Fibroblast of skin of back (primary cell): ENCODE results near the gene SCCPDH.
A peak's percentile ranks its signal among the peaks of the same experiment; 100 is the strongest.
"Not testable (repeated sequence)": the region's sequence is repeated elsewhere in the genome, so short reads cannot be mapped to it uniquely, and the experiment has no call there.

ENCODE experiments used
- DNase-seq: peaks from one replicate; pipeline ENCODE4 v3.0.0-alpha.2; 2013

SCCPDH gene

DNA sequence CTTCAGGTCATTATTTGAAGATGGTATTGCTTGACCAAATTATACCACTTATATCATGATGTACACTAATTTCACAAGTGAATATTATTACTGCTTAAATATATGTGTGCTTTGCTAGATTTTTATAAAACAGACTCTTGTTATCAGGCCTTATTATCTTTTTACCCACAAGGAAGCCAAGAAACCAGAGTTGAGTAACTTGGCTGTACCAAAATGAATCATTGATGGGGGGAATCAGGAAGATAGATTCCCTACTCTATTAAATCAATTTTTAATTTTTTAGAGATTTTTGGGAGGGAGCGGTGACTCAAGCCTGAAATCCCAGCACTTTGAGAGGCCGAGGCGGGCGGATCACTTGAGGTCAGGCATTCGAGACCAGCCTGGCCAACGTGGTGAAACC, 16.0 kb upstream of the SCCPDH start:
- DNase-seq = no peak

DNA sequence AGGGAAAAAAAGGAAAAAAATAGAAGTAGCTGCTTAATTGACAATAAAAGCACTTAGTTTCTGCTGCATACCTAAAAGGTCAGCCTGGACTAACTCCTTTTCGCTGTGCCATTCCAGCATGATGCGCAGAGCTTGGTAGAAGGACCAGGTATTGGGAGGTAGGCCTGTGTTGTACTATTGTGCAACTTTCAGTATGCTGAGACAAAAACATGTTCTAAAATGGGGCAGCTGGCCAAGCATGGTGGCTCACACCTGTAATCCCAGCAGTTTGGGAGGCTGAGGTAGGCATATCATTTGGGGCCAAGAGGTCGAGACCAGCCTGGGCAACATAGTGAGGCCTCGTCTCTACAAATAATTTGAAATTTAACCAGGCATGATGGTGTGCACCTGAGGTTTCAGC, 15.0 kb upstream of the SCCPDH start:
- DNase-seq = no peak

DNA sequence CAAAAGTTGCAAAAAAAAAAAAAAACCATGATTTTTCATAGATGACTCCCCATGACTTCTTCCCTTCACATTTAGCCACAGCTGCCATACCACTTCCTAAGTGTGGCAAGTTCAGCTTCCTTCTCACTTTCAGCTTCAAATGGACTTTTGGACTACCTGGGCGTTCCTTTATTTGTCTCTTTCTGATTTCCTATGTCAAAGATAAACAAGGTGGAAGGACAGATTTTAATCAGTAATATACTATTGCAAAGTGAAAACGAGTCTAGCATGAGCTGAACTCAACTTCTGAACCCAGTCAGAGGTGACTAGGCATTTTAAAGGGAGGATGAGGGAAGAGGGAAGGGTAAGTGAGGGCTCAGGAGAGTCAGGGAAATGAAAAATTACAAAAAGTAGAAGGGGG, 14.4 kb upstream of the SCCPDH start:
- no peak for DNase-seq

DNA sequence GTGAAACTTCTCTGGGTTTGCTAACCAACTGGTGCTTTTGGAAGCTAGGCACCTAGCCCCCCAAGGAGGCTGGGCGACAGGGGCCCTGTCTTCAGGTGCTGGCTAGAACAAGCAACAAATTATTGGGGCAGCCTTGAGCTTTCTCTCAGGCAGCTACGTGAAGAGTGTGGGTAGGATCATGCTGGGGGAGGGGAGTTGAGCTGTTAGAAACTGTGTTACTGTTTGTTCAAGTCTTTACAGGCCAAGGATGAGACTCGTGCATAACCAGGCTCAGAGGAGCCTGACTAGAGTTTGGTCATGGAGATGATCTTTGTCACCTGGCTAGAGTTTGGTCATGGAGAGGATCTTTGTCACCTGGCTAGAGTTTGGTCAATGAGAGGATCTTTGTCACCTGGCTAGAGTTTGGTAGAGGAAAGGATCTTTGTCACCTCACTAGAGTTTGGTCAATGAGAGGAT, 12.6 kb upstream of the SCCPDH start:
- DNase-seq = no peak

DNA sequence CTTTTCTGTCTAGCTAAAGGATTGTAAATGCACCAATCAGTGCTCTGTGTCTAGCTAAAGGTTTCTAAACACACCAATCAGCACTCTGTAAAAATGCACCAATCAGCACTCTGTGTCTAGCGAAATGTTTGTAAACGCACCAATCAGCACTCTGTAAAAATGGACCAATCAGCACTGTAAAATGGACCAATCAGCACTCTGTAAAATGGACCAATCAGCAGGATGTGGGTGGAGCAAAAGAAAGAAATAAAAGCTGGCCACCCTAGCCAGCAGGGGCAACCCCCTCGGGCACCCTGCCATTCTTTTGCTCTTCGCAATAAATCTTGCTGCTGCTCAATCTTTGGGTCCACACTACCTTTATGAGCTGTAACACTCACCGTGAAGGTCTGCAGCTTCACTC, 11.8 kb upstream of the SCCPDH start:
- not testable (repeated sequence) for DNase-seq

DNA sequence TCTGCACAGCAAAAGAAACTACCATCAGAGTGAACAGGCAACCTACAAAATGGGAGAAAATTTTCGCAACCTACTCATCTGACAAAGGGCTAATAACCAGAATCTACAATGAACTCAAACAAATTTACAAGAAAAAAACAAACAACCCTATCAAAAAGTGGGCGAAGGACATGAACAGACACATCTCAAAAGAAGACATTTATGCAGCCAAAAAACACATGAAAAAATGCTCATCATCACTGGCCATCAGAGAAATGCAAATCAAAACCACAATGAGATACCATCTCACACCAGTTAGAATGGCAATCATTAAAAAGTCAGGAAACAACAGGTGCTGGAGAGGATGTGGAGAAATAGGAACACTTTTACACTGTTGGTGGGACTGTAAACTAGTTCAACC, 4.8 kb upstream of the SCCPDH start:
- DNase-seq = not testable (repeated sequence)

DNA sequence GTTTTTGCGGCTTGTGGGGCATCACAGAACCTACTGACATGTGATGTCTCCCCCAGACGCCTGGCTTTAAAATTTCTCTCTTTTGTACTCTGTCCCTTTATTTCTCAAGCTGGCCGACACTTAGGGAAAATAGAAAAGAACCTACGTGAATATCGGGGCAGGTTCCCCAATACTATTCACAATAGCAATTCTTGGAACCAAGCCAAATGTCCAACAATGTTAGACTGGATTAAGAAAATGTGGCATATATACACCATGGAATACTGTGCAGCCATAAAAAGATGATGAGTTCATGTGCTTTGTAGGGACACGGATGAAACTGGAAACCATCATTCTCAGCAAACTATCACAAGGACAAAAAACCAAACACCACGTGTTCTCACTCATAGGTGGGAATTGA, 3.4 kb upstream of the SCCPDH start:
- not testable (repeated sequence) for DNase-seq

DNA sequence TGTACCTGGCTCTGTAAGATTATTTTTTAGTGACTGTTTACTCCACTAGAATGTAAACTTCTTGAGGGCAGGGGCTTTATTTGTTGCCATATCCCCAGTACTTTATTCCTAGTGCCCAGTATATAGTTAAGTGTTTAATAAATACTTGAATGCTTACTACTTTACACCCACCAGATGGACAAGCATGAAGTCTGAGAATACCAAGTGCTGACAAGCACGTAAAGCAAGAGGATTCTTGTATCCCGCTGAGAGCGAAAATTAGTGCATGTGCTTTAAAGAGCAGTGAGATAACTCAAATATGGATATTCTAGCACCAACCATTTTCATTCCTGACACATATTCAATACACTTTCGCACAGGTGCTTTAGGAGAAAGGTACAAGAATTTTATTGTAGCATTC, 1.5 kb upstream of the SCCPDH start:
- DNase-seq = no peak

DNA sequence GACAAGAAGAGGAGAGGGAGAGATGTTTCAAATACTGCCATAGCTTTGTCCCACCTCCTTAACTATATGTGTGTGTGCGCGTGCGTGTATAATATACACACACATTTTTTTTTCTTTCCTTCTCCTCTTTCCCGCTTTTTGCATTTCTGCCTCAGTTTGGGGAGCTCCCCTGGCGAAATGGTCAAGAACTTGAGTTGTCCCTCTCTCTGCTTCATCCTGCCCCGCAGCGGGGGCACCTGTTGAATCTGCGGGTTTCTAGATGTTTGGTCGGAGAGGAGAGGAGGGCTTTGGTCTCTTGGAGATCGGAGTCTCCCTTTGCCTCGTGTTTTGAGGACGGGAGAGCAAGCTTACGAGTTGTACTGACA, 504 bp downstream of the SCCPDH start:
- peak; percentile 49 for DNase-seq

DNA sequence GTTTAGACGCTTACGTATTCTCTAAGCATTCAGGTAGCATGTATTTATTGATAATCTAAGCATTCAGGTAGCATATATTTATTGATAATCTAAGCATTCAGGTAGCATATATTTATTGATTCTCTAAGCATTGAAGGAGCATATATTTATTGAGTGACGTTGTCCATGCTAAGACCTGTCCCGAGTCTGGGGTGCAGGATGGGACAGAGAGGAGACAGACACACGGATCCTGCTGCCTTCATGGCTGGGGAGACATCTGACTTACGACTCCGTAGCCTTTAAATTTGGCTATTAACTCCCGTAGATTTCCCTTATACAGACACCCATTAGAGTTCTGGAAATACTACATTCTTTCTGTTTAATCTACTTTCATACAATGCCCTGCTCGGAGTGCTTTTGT, 982 bp downstream of the SCCPDH start:
- DNase-seq = no peak

DNA sequence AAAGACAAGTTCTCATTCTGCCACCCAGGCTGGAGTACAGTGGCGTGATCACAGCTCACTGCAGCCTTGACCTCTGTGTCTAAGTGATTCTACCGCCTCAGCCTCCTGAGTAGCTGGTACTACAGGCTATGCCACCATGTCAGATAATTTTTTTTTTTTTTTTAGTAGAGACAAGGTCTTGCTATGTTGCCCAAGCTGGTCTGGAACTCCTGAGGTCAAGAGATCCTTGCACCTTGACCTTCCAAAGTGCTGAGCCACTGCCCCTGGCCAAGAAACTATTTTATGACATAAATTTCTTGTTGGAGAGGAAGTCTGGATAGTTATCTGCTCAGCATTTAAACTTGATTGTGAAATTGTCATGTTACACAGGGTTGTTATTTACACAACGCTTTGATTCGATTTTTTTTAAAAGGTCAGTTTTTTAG, 2.1 kb downstream of the SCCPDH start:
- no peak for DNase-seq

DNA sequence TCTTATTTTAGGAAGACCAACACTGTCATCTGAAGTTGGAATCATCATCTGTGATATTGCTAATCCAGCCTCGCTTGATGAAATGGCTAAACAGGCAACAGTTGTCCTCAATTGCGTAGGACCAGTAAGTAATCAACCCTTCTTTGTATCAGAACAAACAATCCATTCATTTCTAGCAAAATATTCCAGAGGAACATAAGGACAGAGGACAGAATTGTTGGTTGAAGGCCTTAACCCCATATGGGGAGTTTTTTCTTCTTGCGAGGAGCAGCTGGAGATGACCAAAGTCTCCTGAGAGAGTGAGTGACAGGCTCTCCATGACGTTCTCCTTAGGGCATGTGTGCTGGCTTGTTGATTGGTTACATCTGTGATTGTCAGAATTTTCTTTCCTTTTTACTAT, 2.7 kb downstream of the SCCPDH start:
- DNase-seq = no peak

DNA sequence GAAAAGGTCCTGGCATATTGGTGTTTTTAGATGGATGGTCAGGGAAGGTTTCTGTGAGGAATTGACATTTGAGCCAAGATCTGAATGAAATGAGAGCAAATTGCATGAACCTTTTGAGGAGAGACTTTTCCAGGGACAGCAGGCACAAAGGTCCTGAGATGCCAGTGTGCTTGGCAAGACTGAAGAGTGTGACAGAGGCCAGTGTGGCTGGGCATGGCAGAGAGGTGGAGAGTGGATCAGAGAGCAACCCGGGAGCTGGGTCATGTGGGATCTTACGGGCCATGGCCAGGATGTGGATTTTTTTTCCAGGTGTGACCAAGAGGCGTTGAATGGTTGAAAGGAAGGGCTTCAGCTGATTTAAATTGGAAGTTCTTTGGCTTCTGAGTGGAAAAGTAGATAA, 3.4 kb downstream of the SCCPDH start:
- no peak for DNase-seq

DNA sequence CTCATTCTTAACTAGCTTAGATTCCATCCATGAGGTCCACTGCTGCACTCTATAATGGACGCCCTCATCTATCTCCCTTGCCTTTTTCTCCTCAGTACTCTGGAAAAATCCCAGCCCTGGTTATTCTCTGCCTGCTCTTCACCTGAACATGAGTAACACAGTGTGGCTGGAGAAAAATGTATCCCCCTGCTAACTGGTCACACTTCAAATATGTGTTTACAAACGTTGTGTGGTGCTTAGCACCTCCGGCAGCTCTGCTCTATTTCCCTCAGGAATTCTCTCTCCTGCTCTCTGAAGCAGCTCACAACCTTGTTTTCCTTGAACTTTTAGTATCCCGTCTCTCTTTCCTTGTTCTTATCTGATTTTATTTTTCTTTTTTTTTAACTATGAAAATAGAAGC, 4.1 kb downstream of the SCCPDH start:
- no peak for DNase-seq

DNA sequence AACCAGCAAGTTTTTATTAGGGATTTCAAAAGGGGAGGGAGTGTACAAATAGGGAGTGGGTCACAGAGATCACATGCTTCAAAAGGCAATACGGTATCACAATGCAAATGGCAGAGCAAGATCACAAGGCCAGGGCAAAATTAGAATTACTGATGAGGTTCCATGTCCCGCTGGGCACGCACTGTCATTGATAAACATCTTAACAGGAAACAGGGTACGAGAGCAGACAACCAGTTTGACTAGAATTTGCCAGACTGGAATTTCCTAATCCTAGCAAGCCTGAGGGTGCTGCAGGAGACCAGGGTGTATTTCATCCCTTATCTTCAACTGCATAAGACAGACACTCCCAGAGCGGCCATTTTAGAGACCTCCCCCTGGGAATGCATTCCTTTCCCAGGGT, 4.8 kb downstream of the SCCPDH start:
- not testable (repeated sequence) for DNase-seq

DNA sequence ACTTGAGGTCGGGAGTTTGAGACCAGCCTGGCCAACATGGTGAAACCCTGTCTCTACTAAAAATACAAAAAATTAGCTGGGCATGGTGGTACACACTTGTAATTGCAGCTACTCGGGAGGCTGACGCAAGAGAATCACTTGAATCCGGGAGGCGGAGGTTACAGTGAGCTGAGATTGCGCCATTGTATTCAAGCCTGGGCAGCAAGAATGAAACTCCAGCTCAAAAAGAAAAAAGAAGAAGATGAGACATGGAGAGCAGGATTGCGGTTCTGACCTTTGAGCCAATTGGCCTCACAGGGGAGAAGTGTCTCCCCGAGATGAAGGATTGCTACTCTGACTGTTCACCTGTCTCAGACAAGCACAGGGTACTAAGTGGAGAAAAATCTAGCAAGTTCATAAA, 6.6 kb downstream of the SCCPDH start:
- no peak for DNase-seq

DNA sequence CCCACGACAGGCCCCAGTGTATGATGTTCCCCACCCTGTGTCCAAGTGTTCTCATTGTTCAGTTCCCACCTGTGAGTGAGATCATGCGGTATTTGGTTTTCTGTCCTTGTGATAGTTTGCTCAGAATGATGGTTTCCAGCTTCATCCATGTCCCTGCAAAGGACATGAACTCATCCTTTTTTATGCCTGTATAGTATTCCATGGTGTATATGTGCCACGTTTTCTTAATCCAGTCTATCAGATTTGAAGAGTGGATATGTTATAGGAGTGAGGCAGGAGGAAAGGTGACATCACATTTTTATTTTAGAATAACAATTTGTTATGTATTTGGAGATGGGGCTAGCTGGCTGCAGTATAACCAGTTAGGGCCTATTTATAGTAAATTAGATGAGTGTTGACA, 7.7 kb downstream of the SCCPDH start:
- not testable (repeated sequence) for DNase-seq

DNA sequence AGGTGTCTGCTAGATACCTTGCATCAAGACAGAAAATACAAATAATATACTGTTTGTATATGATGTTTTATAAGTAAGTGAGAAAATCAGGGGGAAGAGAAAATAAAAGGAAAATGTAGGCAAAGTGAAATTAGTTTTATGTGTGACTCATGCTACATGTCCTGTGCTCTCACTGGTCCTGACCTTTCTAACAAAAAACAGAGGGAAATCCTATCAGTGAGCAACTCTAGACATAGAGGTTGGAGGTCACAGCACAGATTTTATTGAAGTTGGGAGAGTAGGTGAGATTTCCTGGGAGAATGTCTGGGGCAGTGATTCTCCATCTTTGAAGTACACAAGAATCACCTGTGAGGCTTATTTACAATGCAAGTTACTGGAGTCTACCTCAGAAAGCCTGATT, 9.5 kb downstream of the SCCPDH start:
- DNase-seq = no peak

DNA sequence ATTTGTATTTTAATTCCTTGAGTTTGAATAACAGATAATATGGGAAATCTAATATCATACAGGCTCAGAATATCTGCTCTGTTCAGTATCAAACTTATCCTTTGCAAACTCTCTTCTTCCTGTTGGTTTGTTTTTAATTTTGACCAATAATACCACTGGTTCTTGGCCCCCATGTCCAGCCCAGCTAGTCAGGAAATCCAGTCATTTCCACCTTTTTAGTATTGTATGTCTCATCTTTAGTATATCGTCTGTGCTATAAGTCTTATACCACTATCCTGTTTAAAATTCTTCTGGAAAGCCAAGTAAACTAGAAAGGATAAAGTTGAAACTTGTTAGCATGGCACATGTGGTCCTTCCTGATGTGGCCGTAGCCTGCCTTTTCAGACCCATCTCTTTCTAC, 10.7 kb downstream of the SCCPDH start:
- DNase-seq = no peak

DNA sequence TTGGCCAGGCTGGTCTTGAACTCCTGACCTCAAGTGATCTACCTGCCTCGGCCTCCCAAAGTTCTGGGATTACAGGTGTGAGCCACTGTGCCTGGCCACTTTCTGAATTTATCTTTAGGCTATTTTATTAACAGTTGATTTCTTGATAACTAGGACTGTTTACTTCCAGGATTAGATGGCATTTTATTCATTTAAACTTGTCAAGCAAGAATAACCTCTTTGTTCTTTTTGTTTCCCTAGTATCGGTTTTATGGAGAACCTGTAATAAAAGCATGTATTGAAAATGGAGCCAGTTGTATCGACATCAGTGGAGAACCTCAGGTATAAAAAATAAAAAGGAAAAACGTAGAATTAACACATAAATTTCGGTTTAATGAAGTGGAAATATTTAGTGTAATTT, 11.5 kb downstream of the SCCPDH start:
- DNase-seq = no peak

DNA sequence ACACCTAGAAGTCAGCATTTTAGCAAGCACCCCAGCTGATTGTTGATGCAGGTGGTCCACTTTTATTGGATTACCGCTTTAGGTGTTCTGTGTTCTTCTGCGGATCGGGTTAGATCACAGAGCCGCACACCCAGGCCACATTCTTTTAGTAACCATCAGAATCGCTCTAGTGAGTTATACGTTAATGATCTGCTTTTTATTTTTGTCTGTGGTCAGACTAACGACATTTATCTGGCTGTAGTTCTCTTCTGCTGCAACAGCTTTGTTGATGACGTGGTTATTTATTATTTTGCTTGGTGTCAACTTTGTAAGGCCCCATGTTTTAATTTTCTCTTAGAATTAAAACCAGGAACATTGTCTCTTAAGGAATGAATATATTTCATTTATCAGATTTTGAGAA, 18.2 kb downstream of the SCCPDH start:
- no peak for DNase-seq

DNA sequence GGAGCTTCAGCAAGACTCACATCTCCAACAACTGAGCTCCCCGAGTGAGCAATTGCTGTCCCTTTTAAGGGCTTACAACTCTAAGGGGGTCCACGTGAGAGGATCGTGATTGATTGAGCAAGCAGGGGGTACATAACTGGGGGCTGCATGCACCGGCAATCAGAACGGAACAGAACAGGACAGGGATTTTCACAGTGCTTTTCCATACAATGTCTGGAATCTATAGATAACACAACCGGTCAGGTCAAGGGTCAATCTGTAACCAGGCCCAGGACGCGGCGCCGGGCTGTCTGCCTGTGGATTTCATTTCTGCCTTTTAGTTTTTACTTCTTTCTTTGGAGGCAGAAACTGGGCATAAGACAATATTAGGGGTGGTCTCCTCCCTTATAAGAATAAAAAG, 21.9 kb downstream of the SCCPDH start:
- not testable (repeated sequence) for DNase-seq

DNA sequence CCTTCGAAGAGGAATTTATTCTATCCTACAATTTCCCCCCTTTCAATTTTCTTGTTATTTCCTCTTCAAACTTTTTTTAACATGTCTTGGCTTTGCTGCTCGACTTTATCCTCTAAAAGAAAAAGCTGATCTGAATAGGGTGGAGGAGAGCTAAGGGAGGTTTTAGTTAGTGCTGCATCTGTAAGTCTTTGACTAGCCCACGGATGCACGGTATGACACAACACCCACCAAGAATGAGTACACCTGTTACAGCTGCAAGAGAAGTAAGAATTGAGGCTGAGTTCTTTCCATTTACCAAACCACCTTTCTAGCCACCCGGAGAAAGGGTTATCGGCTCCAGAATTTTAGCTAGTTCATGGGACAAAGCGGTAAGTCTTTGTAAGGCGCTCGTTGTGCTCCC, 23.8 kb downstream of the SCCPDH start:
- no peak for DNase-seq

DNA sequence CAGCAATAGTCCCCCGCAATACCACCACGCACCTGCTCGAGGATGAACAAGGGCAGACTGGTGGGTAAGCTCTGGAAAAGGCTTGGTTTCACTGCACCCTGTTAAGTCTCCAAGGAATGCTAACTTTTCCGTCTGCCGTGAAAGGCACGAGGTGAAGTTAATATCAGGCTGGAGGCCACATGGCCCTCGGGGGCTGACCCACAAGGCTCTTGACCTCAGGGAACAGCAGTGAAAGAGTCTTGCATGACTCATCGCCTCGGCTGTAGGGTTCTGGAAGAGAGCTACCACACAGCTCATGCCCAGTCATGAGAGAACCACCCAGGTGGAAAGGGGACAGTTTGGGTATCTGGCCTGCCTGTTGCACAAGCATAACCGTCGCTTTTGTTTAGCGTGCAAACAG, 24.7 kb downstream of the SCCPDH start:
- peak; percentile 19 for DNase-seq

DNA sequence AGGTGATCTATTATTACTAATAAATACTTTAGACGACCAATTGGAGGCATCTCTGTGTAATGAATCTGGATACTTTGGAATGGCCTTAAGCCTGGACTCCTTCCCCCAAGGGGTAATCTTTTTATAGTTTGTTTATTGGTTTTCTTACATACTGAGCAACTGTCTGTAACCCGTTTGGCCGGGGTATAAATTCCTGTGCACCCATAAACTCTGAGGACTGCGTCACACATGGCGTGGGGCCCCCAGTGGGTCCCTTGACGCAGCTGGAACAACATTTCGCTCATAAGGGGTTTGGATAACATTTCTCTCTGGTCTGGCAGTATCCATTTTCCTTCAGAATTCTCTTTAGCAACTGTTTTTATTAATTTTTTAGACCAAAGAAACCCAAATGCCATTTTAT, 26.5 kb downstream of the SCCPDH start:
- no peak for DNase-seq
